ENCODE measurements around the gene EXT2. TPM values are rescaled to one million over a fixed set of nuclear protein-coding genes. Genes with fewer than 3 reads are reported as not detected.

The EXT2 gene
- total RNA-seq, 1 experiment from 2014 or later: 42.8 TPM

GRCh38 chr11:44221992-44222391 is 126.5 kb downstream of the EXT2 start:
- Histone ChIP-seq H3K36me3 (ENCODE audit: control insufficient read depth in 1 of 2, insufficient read depth in 2 of 2, low read length in 2 of 2) (no peaks in the 10 kb centered on the region), H3K4me2 (ENCODE audit: low read length) (no peak overlapping the region), H4K20me1 (ENCODE audit: insufficient read depth) (no peaks in the 10 kb centered on the region), H3K9me3 (ENCODE audit: control insufficient read depth in 1 of 2, insufficient read depth in 1 of 2, low read depth in 1 of 2, low read length in 2 of 2) (no peaks in the 10 kb centered on the region), H3K9ac (ENCODE audit: low read length) (no peak overlapping the region), H2AFZ (ENCODE audit: low read depth, low read length, poor library complexity, severe bottlenecking) (no peak overlapping the region), H3K27me3 (ENCODE audit: insufficient read depth, low read length) (no peaks in the 10 kb centered on the region), H3K4me3 (replicated peaks in 1 of 2; ENCODE audit: low read depth in 1 of 2, low read length in 2 of 2) (no peak overlapping the region), H3K79me2 (ENCODE audit: insufficient read depth, low read length) (no peaks in the 10 kb centered on the region), H3K9me2 (ENCODE audit: insufficient read depth) (no peaks in the 10 kb centered on the region), H3K27ac (ENCODE audit: low read depth, low read length) (no peak overlapping the region), H3K4me1 (ENCODE audit: control insufficient read depth in 1 of 2, insufficient read depth in 2 of 2, low read length in 2 of 2) (no peaks in the 10 kb centered on the region)
- no TSS peak for BruUV-seq (replicated peaks)
- no peak for ATAC-seq
- no peak for DNase-seq (ENCODE audit: low read depth, low spot score)
- POLR2A ChIA-PET: no interaction called here
- TF ChIP-seq JUND (IDR thresholded peaks at IDR 0.05) (no peak), CEBPB (IDR thresholded peaks at IDR 0.05; ENCODE audit: low read depth) (no peak), ZNF274 (IDR thresholded peaks at IDR 0.05; ENCODE audit: low read depth, low read length) (no peak), ZFX (IDR thresholded peaks at IDR 0.05) (no peak), EGR1 (IDR thresholded peaks at IDR 0.05; ENCODE audit: low read depth) (no peak), EZH2 (IDR thresholded peaks at IDR 0.05) (no peak), ELF1 (IDR thresholded peaks at IDR 0.05; ENCODE audit: borderline replicate concordance, low read depth) (no peak), EZH2phosphoT487 (IDR thresholded peaks at IDR 0.05; ENCODE audit: borderline replicate concordance) (no peak), ZBTB33 (IDR thresholded peaks at IDR 0.05; ENCODE audit: extremely low read depth, insufficient replicate concordance, low read length) (no peak), YY1 (IDR thresholded peaks at IDR 0.05; ENCODE audit: extremely low read depth, insufficient replicate concordance, low read depth, low read length) (no peak), CTCF (IDR thresholded peaks at IDR 0.05 in 2 of 3, conservative IDR thresholded peaks at IDR 0.05 in 1 of 3; ENCODE audit: borderline replicate concordance in 1 of 3, insufficient read depth in 1 of 3, low read depth in 2 of 3, low read length in 2 of 3) (no peak), POLR2AphosphoS5 (IDR thresholded peaks at IDR 0.05; ENCODE audit: low read depth, low read length) (no peak), FOSL1 (IDR thresholded peaks at IDR 0.05; ENCODE audit: low read depth) (no peak), SIN3A (IDR thresholded peaks at IDR 0.05; ENCODE audit: low read depth) (no peak), REST (IDR thresholded peaks at IDR 0.05; ENCODE audit: low read depth) (no peak), CBX3 (IDR thresholded peaks at IDR 0.05; ENCODE audit: low read depth) (no peak)
- intact Hi-C loops (cut with micrococcal nuclease): no loop called here
- CTCF ChIA-PET: no interaction called here
- RAD21 ChIA-PET (ENCODE audit: low non-redundant PET in 1 of 2, low total read pairs in 2 of 2, uncharacterized antibody in 2 of 2, unreplicated experiment in 2 of 2): no interaction called here
